Stimulated activated naive B cell treated with anti-CD40 and anti-IgM and Interleukin-4, amounts not matched to agents 10 μg/mL and 1 μg/mL and 100 μg/mL, for 72 hours (primary cell): ENCODE measurements around the gene TAC3.
"Not testable (repeated sequence)": the region's sequence is repeated elsewhere in the genome, so short reads cannot be mapped to it uniquely, and the experiment has no call there.

ENCODE experiments used
- ATAC-seq, 2 donors: fragments of 150-1000 bp; cut with Tn5 transposase; replicated peaks; 2 replicates each; pipeline ENCODE4 v1.10.0; 2021; ENCODE audit warnings: moderate library complexity in 1 of 2
- DNase-seq: peaks from one replicate; pipeline ENCODE4 v3.0.0; 2021
- H3K27ac Mint-ChIP-seq: one replicate; pipeline ENCODE4 v1.8.0; 2022; ENCODE audit warnings: mild to moderate bottlenecking, mixed read lengths
- H3K27me3 Mint-ChIP-seq, 2 donors: one replicate each; pipeline ENCODE4 v1.8.0; 2022; ENCODE audit warnings: mixed read lengths in 2 of 2
- H3K36me3 Mint-ChIP-seq, 2 donors: one replicate each; pipeline ENCODE4 v1.8.0; 2022; ENCODE audit warnings: mixed read lengths in 2 of 2, mild to moderate bottlenecking in 1 of 2
- H3K4me1 Mint-ChIP-seq, 2 donors: one replicate each; pipeline ENCODE4 v1.8.0; 2022; ENCODE audit warnings: mixed read lengths in 2 of 2, mild to moderate bottlenecking in 1 of 2
- H3K4me3 Mint-ChIP-seq, 2 donors: one replicate each; pipeline ENCODE4 v1.8.0; 2022; ENCODE audit warnings: mild to moderate bottlenecking in 2 of 2, mixed read lengths in 2 of 2, moderate library complexity in 1 of 2
- H3K9me3 Mint-ChIP-seq, 2 donors: one replicate each; pipeline ENCODE4 v1.8.0; 2022; ENCODE audit warnings: mixed read lengths in 2 of 2, mild to moderate bottlenecking in 1 of 2

Gene TAC3

GRCh38 chr12:57016348-57016747 is at the start of gene TAC3:
Gene TAC3, minus strand, starts transcription at chr12:57016529. Its CDS starts 732 bp downstream, at chr12:57015797.
- H3K27me3 Mint-ChIP-seq: peaks cover 20 to 29% of the 10 kb centered on the region in 2 donors
- H3K27ac Mint-ChIP-seq: no peak within 1 kb of the TSS
- no peak for DNase-seq
- H3K9me3 Mint-ChIP-seq: no peaks in the 10 kb centered on the region
- peaks cover 19 to 39% of the 10 kb centered on the region in 2 donors for H3K4me1 Mint-ChIP-seq
- ATAC-seq: no peak
- no peaks in the 10 kb centered on the region for H3K36me3 Mint-ChIP-seq
- no peak within 1 kb of the TSS for H3K4me3 Mint-ChIP-seq

GRCh38 chr12:57063991-57064685 is 47.8 kb upstream of the TAC3 start:
- DNase-seq (no peak), ATAC-seq (peak; percentile 92 to 95)
- H3K27ac Mint-ChIP-seq: peak overlapping the region; percentile 86
- H3K36me3 Mint-ChIP-seq: peaks cover 25 to 36% of the 10 kb centered on the region in 2 donors
- H3K27me3 Mint-ChIP-seq: no peaks in the 10 kb centered on the region
- H3K4me3 Mint-ChIP-seq: peak overlapping the region; percentile 68 to 69
- no peaks in the 10 kb centered on the region for H3K9me3 Mint-ChIP-seq
- peaks cover 12 to 15% of the 10 kb centered on the region in 2 donors for H3K4me1 Mint-ChIP-seq

GRCh38 chr12:57058454-57058853 is 42.1 kb upstream of the TAC3 start:
- DNase-seq (no peak), ATAC-seq (peak; percentile 83 to 87)
- Mint-ChIP-seq H3K9me3 (no peaks in the 10 kb centered on the region), H3K27me3 (no peaks in the 10 kb centered on the region), H3K4me3 (peak overlapping the region; percentile 1 to 2), H3K36me3 (peaks cover 27 to 39% of the 10 kb centered on the region in 2 donors), H3K4me1 (peaks cover 20 to 26% of the 10 kb centered on the region in 2 donors), H3K27ac (peak overlapping the region; percentile 9)

GRCh38 chr12:57057067-57057751 is 40.9 kb upstream of the TAC3 start:
- peaks cover 22 to 44% of the 10 kb centered on the region in 2 donors for H3K36me3 Mint-ChIP-seq

GRCh38 chr12:57055824-57056223 is 39.5 kb upstream of the TAC3 start:
- no peaks in the 10 kb centered on the region for H3K27me3 Mint-ChIP-seq
- H3K4me1 Mint-ChIP-seq: peaks cover 18 to 21% of the 10 kb centered on the region in 2 donors
- DNase-seq (no peak), ATAC-seq (no peak)
- no peaks in the 10 kb centered on the region for H3K9me3 Mint-ChIP-seq
- H3K36me3 Mint-ChIP-seq: peaks cover 20 to 43% of the 10 kb centered on the region in 2 donors
- no peak overlapping the region for H3K27ac Mint-ChIP-seq
- H3K4me3 Mint-ChIP-seq: no peak overlapping the region

More at GRCh38 chr12:57057067-57057751, 40.9 kb upstream of the TAC3 start:
- peaks cover 18 to 21% of the 10 kb centered on the region in 2 donors for H3K4me1 Mint-ChIP-seq
- peak overlapping the region; percentile 28 for H3K27ac Mint-ChIP-seq
- no peak overlapping the region for H3K4me3 Mint-ChIP-seq
- no peak for DNase-seq
- no peaks in the 10 kb centered on the region for H3K9me3 Mint-ChIP-seq
- no peaks in the 10 kb centered on the region for H3K27me3 Mint-ChIP-seq
- no peak for ATAC-seq

- DNase-seq, ATAC-seq, H3K27me3 Mint-ChIP-seq, H3K9me3 Mint-ChIP-seq, H3K27ac Mint-ChIP-seq, H3K4me3 Mint-ChIP-seq: not testable (repeated sequence)
- H3K4me1 Mint-ChIP-seq: peaks cover 16 to 19% of the 10 kb centered on the region in 2 donors
- peaks cover 17 to 34% of the 10 kb centered on the region in 2 donors for H3K36me3 Mint-ChIP-seq
Measured at GRCh38 chr12:57053901-57054300, 37.6 kb upstream of the TAC3 start.

- ATAC-seq, H3K9me3 Mint-ChIP-seq, H3K27me3 Mint-ChIP-seq, DNase-seq, H3K27ac Mint-ChIP-seq, H3K4me3 Mint-ChIP-seq: not testable (repeated sequence)
- Mint-ChIP-seq H3K4me1 (peaks cover 9 to 12% of the 10 kb centered on the region in 2 donors), H3K36me3 (peaks cover 9 to 27% of the 10 kb centered on the region in 2 donors)
Measured at GRCh38 chr12:57053146-57053545, 36.8 kb upstream of the TAC3 start.

- H3K36me3 Mint-ChIP-seq: peaks cover 0 to 16% of the 10 kb centered on the region in 2 donors
- DNase-seq (no peak), ATAC-seq (no peak)
- no peak overlapping the region for H3K4me3 Mint-ChIP-seq
- H3K27ac Mint-ChIP-seq: no peak overlapping the region
- no peaks in the 10 kb centered on the region for H3K9me3 Mint-ChIP-seq
- peaks cover 0 to 4% of the 10 kb centered on the region in 2 donors for H3K27me3 Mint-ChIP-seq
- H3K4me1 Mint-ChIP-seq: peaks cover 19 to 21% of the 10 kb centered on the region in 2 donors
Measured at GRCh38 chr12:57051011-57051410, 34.7 kb upstream of the TAC3 start.

- ATAC-seq: no peak
- Mint-ChIP-seq H3K36me3 (peaks cover 0 to 13% of the 10 kb centered on the region in 2 donors), H3K27ac (no peak within 1 kb of the TSS), H3K4me3 (no peak within 1 kb of the TSS), H3K9me3 (no peaks in the 10 kb centered on the region), H3K27me3 (peaks cover 0 to 6% of the 10 kb centered on the region in 2 donors), H3K4me1 (peaks cover 17 to 21% of the 10 kb centered on the region in 2 donors)
- DNase-seq: no peak
Measured at GRCh38 chr12:57049890-57050289, 33.6 kb upstream of the TAC3 start, which contains the start of gene MYO1A. Gene MYO1A, minus strand, starts transcription at chr12:57050129. Its CDS starts 1,806 bp downstream, at chr12:57048323.

GRCh38 chr12:57049119-57049446 is 32.8 kb upstream of the TAC3 start:
- H3K27ac Mint-ChIP-seq: no peak overlapping the region
- DNase-seq (no peak), ATAC-seq (no peak)
- H3K9me3 Mint-ChIP-seq: no peaks in the 10 kb centered on the region
- no peak overlapping the region for H3K4me3 Mint-ChIP-seq
- peaks cover 0 to 12% of the 10 kb centered on the region in 2 donors for H3K36me3 Mint-ChIP-seq
- peaks cover 0 to 6% of the 10 kb centered on the region in 2 donors for H3K27me3 Mint-ChIP-seq
- H3K4me1 Mint-ChIP-seq: peaks cover 17 to 21% of the 10 kb centered on the region in 2 donors

- Mint-ChIP-seq H3K36me3 (peaks cover 0 to 7% of the 10 kb centered on the region in 2 donors), H3K27me3 (peaks cover 3 to 10% of the 10 kb centered on the region in 2 donors), H3K27ac (no peak overlapping the region), H3K4me1 (peaks cover 17 to 21% of the 10 kb centered on the region in 2 donors), H3K4me3 (no peak overlapping the region), H3K9me3 (no peaks in the 10 kb centered on the region)
- no peak for ATAC-seq
- no peak for DNase-seq
Measured at GRCh38 chr12:57048423-57049118, 32.2 kb upstream of the TAC3 start.

GRCh38 chr12:57047981-57048380 is 31.7 kb upstream of the TAC3 start:
- no peak overlapping the region for H3K4me3 Mint-ChIP-seq
- no peaks in the 10 kb centered on the region for H3K9me3 Mint-ChIP-seq
- DNase-seq (no peak), ATAC-seq (no peak)
- H3K27me3 Mint-ChIP-seq: peaks cover 4 to 16% of the 10 kb centered on the region in 2 donors
- peaks cover 17 to 21% of the 10 kb centered on the region in 2 donors for H3K4me1 Mint-ChIP-seq
- peak overlapping the region; percentile 82 for H3K27ac Mint-ChIP-seq
- peaks cover 0 to under 1% of the 10 kb centered on the region in 2 donors for H3K36me3 Mint-ChIP-seq

- DNase-seq: peak; percentile 17
- H3K27ac Mint-ChIP-seq: peak overlapping the region; percentile 82
- H3K27me3 Mint-ChIP-seq: peaks cover 4 to 17% of the 10 kb centered on the region in 2 donors
Measured at GRCh38 chr12:57046947-57047890, 30.9 kb upstream of the TAC3 start.

More at GRCh38 chr12:57046947-57047890, 30.9 kb upstream of the TAC3 start:
- H3K4me1 Mint-ChIP-seq: peaks cover 17 to 21% of the 10 kb centered on the region in 2 donors
- no peaks in the 10 kb centered on the region for H3K9me3 Mint-ChIP-seq
- H3K36me3 Mint-ChIP-seq: no peaks in the 10 kb centered on the region
- ATAC-seq: peak; percentile 76 to 87
- peak overlapping the region; percentile 1 to 39 for H3K4me3 Mint-ChIP-seq
